ENCODE results near the gene LRMDA. TPM values are rescaled to one million over a fixed set of nuclear protein-coding genes. Genes with fewer than 3 reads are reported as not detected.

The LRMDA gene
- total and polyA plus RNA-seq, 2 of the 13 experiments (the other 11 are each of a cell fraction or from before 2014, with no cell fraction given): 13.4 to 22.0 TPM

- TF ChIP-seq SOX13 (IDR thresholded peaks at IDR 0.05) (peak; percentile 63), SOX13 (CRISPR knock-in tag; conservative IDR thresholded peaks at IDR 0.05 in 1 of 2, IDR thresholded peaks at IDR 0.05 in 1 of 2) (peak in 1 of 2 experiments; percentile 91; a peak in 2 of 4 replicates), SP5 (CRISPR knock-in tag; IDR thresholded peaks at IDR 0.05; ENCODE audit: borderline replicate concordance, low read depth) (peak; percentile 78; the same call in 1 of the 2 replicates), ETS1 (CRISPR knock-in tag; IDR thresholded peaks at IDR 0.05) (0 out of 2 replicates have a peak, but pooled peaks have one; percentile 73), GPN1 (CRISPR knock-in tag; IDR thresholded peaks at IDR 0.05; ENCODE audit: borderline replicate concordance) (no peak), CREB3 (CRISPR knock-in tag; IDR thresholded peaks at IDR 0.05) (peak; percentile 79; the same call in 1 of the 2 replicates), ZHX2 (IDR thresholded peaks at IDR 0.05; ENCODE audit: low read depth) (peak; percentile 61; the same call in 1 of the 2 replicates), ZHX2 (CRISPR knock-in tag; IDR thresholded peaks at IDR 0.05; ENCODE audit: borderline replicate concordance) (0 out of 2 replicates have a peak, but pooled peaks have one; percentile 88), ZNF687 (CRISPR knock-in tag; IDR thresholded peaks at IDR 0.05) (peak; percentile 95), NFYC (CRISPR knock-in tag; IDR thresholded peaks at IDR 0.05) (peak; percentile 23; the same call in 1 of the 2 replicates), DR1 (CRISPR knock-in tag; IDR thresholded peaks at IDR 0.05) (no peak)
Measured at GRCh38 chr10:76150139-76150875, 718.9 kb downstream of the LRMDA start (continued).

Measured in HepG2 (cell line).